CD4-positive, alpha-beta T cell treated with Interleukin-12 subunit alpha and Interleukin-12 subunit beta, for 1 hour (primary cell): Measurements from ENCODE around the gene STAP2.

Experiments used
- DNase-seq: peaks from one replicate; pipeline ENCODE4 v3.0.0-alpha.2; 2020

STAP2 gene

DNA sequence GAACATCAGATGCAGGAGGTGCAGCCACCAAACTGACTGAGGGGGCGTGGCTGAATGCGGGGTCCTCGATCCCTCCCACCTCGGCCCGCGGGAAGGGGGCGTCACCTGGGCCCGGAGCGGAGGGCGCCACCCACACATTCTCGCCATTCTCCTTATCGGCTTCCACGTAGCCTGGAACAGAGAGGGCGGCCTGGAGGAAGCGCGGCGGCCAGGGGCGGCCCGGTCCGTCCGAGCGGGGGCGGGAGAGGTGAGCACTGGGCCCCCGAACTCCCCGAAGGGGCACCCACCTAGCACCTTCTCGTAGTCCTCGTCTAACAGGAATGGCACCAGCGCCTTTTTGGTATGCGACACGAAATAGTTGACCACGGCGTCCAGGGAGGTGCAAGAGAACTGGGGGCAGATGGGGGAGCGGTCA, 11.8 kb downstream of the STAP2 start:
- peak; percentile 35 for DNase-seq

DNA sequence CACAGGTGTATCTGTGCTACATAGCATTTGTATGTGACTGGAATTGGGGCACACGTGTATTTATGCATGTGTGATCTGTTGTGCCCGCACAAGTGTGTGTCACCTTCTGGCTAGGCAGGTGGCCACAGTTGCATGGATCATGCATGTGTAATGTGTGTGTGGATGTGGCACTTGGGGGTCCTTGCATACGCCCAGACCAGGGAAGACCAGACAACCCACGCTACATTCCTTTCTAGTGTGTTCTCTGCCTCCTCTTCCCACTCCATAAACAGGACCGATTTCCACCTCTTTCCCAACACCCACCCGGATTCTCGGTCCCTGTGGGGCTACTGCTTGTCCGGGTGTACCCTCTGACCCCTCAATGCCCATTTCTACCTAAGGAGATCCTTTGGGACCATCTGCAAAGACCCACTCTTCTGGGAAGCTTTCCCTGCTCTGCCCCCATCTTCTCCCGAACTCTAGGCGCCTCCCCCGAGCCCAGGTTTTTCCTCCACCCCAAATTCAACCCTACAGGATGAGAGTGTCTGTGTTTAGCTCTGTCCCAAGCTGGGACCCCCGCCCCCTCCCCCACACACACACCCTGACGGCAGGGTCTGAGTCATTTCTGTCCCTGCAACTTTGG, 12.3 kb downstream of the STAP2 start:
- DNase-seq: no peak

DNA sequence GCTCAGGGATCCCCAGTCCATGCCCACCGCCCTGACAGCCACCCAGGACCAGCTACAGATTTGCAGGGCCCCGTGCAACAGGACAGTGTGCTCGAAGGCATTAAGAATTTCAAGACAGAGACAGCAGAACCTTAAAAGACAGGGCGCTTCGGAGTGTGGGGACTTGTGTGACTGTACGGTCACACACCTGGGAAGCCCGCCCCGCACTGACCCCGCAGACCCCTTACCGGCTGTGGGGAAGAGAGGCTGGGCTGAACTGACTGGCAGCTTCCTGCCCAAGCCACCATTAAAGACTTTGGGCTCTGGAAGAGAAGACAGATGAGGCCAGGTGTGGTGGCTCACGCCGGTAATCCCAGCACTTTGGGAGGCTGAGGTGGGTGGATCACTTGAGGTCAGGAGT, 14.4 kb downstream of the STAP2 start:
- DNase-seq: no peak

DNA sequence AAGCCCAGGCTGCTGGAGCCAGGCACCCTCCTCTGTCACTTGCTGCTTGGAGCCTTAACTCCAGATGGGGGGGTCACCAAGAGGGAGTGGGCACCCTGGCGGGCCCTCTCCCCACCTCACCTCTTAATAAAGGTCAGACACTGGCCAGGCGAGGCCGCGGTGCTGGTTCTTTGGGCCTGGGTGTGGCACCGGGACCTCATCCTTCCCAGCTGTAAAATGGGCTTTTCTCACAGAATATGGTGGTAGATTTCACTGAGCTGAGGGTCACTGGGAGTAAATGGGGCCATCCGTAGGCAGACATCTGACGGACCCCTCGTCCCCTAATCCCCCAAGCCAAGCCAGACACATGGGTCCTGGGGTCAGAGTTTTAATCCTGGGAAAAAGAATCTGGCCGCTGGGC, 14.9 kb downstream of the STAP2 start:
- DNase-seq: no peak

DNA sequence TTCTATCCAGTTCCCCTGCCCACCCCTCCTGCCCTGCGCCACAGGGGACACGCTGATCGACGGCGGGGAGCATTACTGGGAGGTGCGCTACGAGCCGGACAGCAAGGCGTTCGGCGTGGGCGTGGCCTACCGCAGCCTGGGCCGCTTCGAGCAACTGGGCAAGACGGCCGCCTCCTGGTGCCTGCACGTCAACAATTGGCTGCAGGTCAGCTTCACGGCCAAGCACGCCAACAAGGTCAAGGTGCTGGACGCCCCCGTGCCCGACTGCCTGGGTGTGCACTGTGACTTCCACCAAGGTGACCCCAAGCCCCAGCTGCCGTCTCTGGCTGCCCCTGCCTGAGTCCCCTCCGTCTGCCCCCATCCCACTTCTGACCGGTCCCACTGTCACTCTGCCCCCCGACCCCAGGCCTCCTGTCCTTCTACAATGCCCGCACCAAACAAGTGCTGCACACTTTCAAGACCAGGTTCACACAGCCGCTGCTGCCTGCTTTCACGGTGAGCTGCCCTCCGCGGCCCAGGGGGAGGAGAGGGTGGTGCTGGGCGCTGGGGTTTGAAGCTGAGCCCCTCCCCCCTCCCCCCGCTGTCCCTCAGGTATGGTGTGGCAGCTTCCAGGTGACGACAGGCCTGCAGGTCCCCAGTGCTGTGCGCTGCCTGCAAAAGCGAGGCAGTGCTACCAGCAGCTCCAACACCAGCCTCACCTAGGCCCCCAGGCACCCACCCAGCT, 15.5 kb downstream of the STAP2 start:
- DNase-seq: no peak

DNA sequence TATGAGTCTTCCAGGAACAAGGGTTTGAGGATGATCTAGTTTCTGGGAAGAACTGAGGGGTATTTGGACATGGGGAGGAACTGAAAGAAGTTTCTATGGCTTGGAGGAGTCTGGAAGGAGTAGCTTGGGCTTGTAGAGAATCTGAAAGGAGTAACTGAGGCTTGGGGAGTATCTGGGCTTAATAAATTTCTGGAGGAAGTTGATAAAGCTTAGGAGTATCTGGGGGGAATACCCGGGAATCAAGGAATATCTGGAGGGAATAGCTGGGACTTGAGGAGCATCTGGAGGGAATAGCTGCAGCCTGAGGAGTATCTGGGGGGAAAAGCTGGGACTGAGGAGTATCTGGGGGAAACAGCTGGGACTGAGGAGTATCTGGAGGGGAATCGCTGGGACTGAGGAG, 18.2 kb downstream of the STAP2 start:
- DNase-seq: no peak

DNA sequence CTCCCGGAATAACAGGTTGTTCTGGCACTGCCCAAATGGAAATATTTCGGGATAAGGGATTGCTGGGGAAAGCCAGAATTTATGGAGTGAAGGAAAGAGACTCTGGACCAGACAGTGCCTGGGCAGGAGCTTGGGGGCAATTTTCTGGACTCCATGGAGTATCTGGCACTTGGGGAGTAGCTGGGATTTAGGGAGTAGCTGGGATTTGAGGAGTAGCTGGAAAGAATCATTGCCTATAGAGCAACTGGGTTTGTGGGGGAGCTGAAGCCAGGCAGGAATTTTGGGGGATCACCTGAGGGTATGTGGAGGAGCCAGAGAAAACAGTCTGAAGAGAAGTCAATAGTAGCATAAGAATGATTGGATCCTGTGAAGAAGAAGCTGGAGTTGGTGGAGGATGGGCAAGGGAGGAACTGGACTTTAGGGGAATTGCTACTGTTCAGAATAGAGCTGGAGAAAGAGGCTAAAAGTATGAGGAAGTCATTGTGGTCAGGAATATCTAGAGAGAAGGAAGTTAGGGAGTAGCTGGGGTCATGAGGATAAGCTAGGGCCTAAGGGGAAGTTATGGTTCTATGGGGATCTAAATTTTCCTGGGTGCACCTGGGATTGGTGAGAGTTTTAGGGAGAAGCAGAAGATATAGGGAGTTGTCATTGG, 19.4 kb downstream of the STAP2 start:
- no peak for DNase-seq

DNA sequence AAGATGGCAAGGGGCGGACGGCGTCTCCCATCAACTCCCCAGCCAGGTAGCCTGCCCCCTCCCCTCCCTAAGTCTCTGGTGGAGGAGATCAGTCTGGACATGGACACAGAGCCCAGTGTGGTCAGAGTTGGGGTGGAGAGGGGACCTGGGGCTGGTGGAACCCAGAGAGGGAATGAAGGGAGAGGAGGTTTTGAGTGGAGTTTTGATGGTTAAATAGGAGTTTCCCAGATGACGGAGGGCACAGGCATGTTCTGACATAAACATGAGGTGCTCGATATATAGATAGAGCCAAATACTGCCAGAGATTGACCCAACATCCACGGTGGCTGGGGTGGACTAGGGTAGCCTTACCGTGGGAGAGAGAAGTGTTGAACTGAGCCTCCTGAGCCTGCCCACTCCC, 20.2 kb downstream of the STAP2 start:
- no peak for DNase-seq

DNA sequence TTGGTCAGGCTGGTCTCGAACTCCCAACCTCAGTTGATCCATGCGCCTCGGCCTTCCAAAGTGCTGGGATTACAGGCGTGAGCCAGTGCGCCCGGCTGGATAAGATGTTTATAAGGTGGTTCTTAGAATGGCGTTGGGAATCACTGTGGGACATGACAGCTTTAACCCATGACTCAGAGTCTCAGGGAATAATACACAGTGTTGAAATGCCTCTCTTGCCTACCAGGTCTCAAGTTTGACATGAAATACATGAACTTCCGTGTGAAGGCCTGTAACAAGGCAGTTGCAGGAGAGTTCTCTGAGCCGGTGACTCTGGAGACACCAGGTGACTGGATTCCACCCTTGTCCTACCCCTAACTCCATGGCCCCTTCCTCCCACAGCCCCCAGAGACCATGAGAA, 21.7 kb downstream of the STAP2 start:
- DNase-seq: no peak

DNA sequence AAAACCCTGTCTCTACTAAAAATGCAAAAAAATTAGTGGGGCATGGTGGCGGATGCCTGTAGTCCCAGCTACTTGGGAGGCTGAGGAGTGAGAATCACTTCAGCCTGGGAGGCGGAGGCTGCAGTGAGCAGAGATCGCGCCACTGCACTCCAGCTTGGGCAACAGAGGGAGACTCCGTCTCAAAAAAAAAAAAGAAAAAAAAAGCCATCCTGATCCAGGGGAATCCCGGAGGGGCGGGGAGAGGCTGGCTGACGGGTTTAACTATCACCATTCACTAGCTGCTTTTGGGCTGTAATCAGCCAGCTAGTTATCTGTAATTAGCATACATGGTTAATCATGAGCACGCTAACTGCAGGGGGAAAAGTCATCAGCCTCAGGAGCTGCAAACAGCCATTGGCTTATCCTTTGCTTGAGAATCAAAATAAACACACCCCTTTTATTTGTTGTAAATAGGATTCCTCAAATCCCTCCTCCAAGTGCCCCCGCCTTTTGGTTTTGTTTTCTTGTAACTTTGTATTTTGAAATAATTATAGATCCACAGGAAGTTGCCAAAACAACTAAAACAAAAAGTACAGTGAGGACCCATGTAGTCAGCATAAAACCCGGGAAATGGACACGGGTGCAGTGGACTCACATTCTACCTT, 24.7 kb downstream of the STAP2 start:
- DNase-seq: no peak

DNA sequence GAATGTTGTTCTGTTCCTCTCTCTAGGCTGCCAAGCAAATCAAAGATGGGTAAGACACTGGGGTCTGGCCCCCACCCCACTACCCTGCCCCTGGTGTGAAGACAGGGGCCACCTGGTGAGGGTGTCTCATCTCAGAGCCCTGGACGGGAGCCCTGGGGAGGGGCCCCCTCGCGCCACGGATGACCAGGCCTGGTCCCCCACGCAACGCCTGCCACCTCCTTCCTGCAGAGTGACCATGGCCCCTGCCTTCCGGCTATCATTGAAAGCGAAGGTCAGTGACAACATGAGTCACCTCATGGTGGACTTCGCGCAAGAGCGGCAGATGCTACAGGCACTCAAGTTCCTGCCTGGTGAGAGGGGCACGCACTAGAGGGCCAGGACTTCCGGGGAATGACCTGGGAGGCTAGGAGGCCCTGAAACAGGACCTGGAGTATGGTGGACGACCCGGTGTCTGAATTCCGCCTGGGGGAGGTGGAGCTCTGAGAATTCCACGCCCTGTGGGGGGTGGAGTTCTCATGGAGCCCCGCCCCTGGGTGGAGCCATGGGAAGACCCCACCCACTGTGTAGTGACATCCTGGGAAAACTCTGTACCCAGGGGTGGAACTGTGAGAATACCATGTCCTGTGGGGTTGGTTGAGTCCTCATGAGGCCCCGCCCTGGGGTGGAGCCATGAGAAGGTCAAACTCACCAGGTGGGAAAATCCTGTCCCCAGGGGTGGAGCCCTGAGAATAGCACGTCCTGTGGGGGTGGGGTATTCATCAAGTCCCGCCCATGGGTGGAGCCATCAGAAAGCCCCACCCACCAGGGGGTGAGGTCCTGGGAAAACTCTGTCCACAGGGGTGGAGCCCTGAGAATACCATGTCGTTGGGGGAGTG, 28.1 kb downstream of the STAP2 start:
- DNase-seq: no peak

DNA sequence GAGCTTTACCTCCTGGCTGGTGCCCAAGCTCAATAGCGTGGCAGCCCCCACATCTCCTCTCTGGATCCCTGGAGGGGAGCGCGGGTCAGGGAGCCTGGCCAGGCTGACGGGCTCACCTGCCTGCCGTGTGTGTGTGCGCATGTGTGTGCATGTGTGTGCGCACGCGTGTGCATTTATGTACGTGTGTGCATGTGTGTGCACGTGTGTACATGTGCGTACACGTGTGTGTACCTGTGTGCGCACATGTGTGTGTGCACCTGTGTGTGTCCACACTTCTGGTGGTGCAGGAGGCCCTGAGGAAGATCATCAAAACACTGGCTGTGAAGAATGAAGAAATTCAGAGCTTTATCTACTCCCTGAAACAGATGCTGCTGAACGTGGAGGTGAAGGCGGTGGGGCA, 33.0 kb downstream of the STAP2 start:
- no peak for DNase-seq

DNA sequence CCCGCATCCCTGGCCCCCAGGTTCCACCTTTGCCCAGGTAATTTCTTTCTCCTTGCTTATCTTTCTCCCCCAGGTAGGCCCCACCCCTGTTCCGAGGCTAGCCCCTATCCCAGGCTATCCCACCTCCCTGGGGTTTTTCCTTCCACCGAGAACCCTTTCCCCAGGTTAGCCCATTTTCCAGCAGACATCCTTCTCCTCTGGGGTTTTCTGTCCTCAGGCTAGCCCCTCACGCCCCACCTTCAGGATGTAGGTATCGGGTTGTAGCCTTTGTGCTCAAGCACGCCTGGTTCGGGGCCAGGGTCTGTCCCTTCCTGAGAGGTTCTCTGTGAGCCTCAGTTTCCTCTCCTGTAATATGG, 33.4 kb downstream of the STAP2 start:
- no peak for DNase-seq

DNA sequence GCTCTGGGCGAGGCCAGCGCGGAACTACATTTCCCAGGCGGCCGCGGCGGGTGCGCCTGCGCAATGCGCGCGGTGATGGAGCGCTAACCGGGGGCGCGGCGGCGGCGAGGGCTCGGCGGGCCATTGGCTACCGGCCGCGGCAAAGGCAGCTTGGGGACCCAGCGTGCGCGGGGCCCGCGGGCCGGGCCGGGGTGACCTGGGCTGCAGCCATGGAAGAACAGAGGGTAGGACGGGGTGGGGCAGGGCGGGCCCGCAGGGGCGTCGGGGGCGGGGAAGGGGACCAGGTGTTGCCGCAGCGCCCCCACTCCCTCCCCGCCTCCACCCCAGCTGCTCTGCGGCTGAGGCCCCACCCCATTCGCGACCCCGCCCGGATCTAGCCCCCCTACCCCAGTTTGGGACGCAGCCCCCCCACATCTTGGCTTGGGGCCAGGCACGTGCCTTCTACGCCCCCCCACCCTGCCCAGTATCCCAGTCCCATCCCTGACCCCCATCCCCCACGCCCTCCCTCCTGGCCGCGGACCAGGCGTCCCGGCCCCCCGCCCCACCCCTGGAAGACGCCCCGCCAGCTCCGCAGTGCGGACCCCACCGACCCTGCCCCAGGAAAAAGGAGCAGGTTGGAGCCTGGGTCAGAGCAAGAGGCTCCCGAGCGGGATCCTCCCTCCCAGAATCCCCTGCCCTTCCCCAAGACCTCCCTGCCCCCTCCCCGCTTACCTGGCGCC, 33.9 kb downstream of the STAP2 start, which contains the start of gene FSD1:
Gene FSD1, plus strand, starts transcription at position 61 of the 719 bp plus-strand sequence. Its CDS starts 149 bp downstream, at position 210.
- peak; percentile 59 for DNase-seq

DNA sequence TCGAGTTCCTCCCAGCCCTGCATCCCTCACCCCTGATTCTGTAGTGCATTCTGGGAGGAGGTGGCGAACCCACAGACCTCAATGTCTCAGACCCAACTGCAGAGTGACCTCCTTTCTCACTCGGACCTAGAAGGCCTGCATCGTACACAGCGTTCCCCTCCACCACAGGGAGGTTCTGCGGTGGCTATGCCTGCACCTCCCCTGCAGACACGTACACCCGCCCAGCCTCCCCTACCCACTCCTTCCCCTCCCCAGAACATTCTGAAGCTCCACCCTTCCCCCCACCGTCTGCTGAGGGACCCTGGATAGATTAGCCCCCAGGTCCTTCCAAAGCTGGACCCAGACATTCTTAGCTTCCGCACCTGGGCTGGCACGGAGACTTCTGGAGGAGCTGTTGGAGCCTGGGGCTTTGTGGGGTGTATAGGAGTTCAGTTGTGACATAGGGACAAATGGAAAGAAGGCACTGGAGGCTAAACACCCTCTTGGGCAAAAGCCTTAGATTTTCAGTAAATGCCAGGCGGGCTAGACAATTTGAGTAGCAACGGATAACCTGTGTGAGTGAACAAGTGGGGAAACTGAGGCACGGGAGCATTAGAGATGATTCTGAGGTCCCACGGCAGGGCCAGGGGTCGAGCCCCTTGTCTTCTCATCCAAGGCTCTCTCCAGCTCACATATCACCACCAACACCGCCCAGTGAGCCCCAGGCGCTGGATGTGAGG, 34.6 kb downstream of the STAP2 start:
- no peak for DNase-seq

DNA sequence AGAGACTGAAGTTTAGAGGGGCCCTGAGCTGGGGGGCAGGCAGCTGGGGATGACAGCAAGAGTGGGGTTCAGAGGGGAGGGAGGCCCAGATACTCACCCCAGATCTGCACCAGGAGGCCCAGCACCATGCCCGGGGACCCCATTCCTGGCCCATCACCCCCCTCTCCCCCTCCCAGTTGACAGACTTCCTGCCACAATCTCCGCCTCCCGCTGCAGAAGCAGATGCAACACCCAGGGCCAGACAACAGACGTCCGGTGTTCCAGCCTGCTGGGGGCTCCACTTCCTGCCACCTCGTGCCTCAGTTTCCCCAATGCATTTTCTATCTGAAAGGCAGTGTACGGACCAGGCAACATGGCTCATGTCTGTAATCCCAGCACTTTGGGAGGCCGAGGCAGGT, 36.4 kb downstream of the STAP2 start, which contains the start of gene TMIGD2:
Gene TMIGD2, minus strand, starts transcription at position 147 of the 398 bp plus-strand sequence. Its CDS starts 4 bp downstream, at position 143.
- DNase-seq: no peak

DNA sequence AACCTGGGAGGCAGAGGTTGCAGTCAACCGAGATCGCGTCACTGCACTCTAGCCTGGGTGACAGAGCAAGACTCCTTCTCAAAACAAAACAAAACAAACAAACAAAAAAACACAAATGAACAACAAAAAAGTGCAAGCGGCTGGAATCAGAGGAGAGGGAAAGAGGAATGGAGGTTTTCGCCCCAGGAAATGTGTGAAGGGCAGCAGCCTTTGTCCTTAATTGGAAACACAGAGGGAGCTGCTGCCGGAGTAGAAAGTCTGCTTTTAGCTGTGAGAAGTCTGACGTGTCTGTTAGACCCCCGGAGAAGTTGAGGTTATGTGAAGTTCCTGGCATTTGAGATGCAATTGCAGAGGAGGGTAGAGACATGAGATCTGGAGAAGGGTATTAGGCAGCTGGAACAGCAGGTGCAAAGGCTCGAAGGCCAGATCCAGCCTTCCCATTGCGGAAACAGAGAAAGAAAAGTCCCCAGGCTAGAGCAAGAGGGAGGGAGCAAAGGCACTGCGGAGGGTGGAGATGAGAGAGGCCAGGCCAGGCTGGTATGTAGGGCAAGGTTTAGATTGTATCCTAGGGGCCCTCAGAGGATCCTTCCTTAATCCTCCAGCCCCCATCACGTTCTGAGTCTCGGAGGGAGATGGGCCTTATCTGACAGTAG, 36.9 kb downstream of the STAP2 start:
- no peak for DNase-seq

DNA sequence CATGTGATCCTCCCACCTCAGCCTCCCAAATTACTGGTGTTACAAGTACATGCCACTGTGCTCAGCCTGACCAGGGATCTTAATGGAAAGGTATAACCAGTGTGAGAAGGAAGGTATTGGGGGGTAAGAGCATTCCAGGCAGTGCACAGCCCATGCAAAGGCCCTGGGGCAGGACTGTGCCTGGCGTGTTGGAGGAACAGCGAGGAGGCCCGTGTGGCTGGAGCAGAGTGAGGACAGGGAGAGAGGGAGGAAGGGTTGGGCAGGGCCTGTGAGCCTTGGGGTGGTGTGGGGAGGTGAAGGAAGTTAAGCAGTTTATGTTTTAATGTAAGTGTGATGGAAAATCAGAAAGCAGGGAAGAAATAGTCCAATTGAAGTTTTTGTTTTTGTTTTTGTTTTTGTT, 38.0 kb downstream of the STAP2 start:
- no peak for DNase-seq

DNA sequence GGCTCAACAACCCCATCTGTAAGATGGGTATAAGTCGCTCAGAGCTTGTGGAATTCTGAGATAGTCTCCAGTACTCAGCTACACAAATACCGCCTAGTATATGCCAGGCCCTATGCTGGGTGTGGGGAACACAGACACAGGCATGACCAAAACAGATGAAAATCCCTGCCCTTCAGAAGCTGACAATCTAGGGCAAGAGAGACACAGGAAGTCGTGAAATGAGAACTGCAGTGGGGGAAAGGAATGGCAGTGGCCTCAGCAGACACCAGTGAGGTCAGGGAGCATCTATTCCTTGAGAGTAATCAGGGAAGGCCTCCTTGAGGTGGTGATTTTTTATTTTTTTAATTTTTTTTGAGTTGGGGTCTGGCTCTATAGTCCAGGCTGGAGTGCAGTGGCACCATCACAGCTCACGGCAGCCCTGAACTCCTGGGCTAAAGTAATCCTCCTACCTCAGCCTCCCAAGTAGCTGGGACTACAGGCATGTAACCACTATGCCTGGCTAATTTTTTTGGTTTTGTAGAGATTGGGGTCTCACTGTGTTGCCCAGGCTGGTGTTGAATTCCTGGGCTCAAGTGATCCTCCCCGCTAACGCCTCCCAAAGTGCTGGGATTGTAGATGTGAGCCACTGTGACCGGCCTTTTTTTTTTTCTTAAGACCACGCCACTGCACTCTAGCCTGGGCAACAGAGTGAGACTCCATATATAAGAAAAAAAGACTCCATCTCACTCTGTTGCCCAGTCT, 39.6 kb downstream of the STAP2 start:
- DNase-seq: no peak
